ENCODE results near the gene CAMK1D.
"Not testable (repeated sequence)": the region's sequence is repeated elsewhere in the genome, so short reads cannot be mapped to it uniquely, and the experiment has no call there.

Gene CAMK1D

GRCh38 chr10:12697764-12698163, 348.4 kb downstream of the CAMK1D start:
- DNase-seq (ENCODE audit: low read depth in 2 of 2) = no peak

- DNase-seq (ENCODE audit: low read depth in 2 of 2) = no peak
These were observed 349.9 kb downstream of the CAMK1D start for GRCh38 chr10:12699258-12699700.

- no peak for DNase-seq (ENCODE audit: low read depth in 2 of 2)
These were observed 350.6 kb downstream of the CAMK1D start for GRCh38 chr10:12699781-12700556.

- no peak for DNase-seq (ENCODE audit: low read depth in 2 of 2)
These were observed 351.2 kb downstream of the CAMK1D start for GRCh38 chr10:12700557-12700874.

GRCh38 chr10:12701696-12702095, 352.3 kb downstream of the CAMK1D start:
- peak in 1 of 2 experiments; percentile 59 for DNase-seq (ENCODE audit: low read depth in 2 of 2)

GRCh38 chr10:12702215-12702770, 352.9 kb downstream of the CAMK1D start:
- DNase-seq (ENCODE audit: low read depth in 2 of 2) = no peak

- no peak for DNase-seq (ENCODE audit: low read depth in 2 of 2)
These were observed 353.8 kb downstream of the CAMK1D start for GRCh38 chr10:12703126-12703525.

- peak; percentile 72 to 76 for DNase-seq (ENCODE audit: low read depth in 2 of 2)
These were observed 354.5 kb downstream of the CAMK1D start for GRCh38 chr10:12703813-12704212.

GRCh38 chr10:12704488-12704887, 355.1 kb downstream of the CAMK1D start:
- no peak for DNase-seq (ENCODE audit: low read depth in 2 of 2)

GRCh38 chr10:12705943-12706342, 356.6 kb downstream of the CAMK1D start:
- DNase-seq (ENCODE audit: low read depth in 2 of 2) = no peak

- peak; percentile 87 to 89 for DNase-seq (ENCODE audit: low read depth in 2 of 2)
These were observed 358.3 kb downstream of the CAMK1D start for GRCh38 chr10:12707461-12708185.

- DNase-seq (ENCODE audit: low read depth in 2 of 2) = no peak
These were observed 359.7 kb downstream of the CAMK1D start for GRCh38 chr10:12709000-12709401.

GRCh38 chr10:12709521-12709963, 360.2 kb downstream of the CAMK1D start:
- peak in 1 of 2 experiments; percentile 26 for DNase-seq (ENCODE audit: low read depth in 2 of 2)

GRCh38 chr10:12710157-12710556, 360.8 kb downstream of the CAMK1D start:
- no peak for DNase-seq (ENCODE audit: low read depth in 2 of 2)

- peak; percentile 74 to 75 for DNase-seq (ENCODE audit: low read depth in 2 of 2)
These were observed 361.4 kb downstream of the CAMK1D start for GRCh38 chr10:12710594-12711349.

GRCh38 chr10:12711350-12711708, 362.0 kb downstream of the CAMK1D start:
- no peak for DNase-seq (ENCODE audit: low read depth in 2 of 2)

- no peak for DNase-seq (ENCODE audit: low read depth in 2 of 2)
These were observed 363.1 kb downstream of the CAMK1D start for GRCh38 chr10:12712293-12712983.

GRCh38 chr10:12712984-12713316, 363.6 kb downstream of the CAMK1D start:
- DNase-seq (ENCODE audit: low read depth in 2 of 2) = not testable (repeated sequence)

GRCh38 chr10:12716042-12716441, 366.7 kb downstream of the CAMK1D start:
- no peak for DNase-seq (ENCODE audit: low read depth in 2 of 2)

GRCh38 chr10:12717981-12718707, 368.8 kb downstream of the CAMK1D start:
- DNase-seq (ENCODE audit: low read depth in 2 of 2) = no peak

GRCh38 chr10:12719365-12719764, 370.0 kb downstream of the CAMK1D start:
- DNase-seq (ENCODE audit: low read depth in 2 of 2) = no peak

Measured in fibroblast of skin of left quadriceps (primary cell).